SIG-M5 treated with dmso at 0.1 percent for 504 hours (cell line): ENCODE data around the gene ZMYND11.
"Not testable (repeated sequence)": the region's sequence is repeated elsewhere in the genome, so short reads cannot be mapped to it uniquely, and the experiment has no call there.

Source experiments
- DNase-seq: peaks from one replicate; lab custom pipeline; 2025; ENCODE audit not compliant: unreplicated experiment; lab: John Stamatoyannopoulos, UW

ZMYND11 gene

DNA sequence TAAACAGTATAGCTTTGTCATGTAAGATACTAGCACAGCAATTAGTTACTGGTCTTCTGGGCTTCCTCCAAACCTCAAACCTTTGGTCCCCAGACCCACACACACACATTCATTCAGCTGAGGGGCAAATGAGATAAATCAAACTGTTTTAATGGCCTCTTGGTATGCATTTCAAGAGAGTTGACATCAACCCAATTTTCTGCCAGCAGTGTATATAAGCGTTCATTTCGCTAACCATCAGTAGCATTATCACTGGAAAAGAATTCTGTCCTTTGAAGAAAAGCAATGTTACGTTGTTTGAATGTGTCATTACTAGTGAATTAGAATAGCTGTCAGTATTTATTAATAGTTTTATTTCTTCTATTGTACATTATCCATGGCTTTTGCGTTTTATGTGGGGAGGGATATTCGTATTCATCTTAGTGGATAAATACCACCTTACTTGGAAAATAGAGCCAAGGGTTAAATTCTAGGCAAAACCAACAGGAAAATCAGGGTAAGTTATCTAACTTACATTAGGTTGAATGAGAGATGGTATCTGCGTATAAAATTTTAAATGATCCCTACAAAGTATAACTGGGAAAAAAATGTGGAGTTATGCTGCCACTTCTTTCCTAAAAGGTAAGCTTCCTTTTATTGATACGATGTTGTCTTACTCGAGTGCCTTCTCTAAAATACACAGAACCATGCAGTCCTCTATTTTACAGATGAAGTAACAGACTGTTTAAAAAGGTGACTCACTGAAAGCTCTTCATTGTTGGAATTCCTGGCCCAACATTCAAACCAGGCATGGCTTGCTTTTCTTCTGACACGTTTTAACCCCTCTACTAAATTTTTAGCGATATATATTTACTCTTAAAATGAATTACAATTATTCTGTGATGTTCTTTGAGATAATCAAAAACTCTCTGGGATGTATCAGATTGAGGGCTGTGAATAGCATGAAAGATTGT lies 2.0 kb upstream of the ZMYND11 start:
- DNase-seq = peak; percentile 16

DNA sequence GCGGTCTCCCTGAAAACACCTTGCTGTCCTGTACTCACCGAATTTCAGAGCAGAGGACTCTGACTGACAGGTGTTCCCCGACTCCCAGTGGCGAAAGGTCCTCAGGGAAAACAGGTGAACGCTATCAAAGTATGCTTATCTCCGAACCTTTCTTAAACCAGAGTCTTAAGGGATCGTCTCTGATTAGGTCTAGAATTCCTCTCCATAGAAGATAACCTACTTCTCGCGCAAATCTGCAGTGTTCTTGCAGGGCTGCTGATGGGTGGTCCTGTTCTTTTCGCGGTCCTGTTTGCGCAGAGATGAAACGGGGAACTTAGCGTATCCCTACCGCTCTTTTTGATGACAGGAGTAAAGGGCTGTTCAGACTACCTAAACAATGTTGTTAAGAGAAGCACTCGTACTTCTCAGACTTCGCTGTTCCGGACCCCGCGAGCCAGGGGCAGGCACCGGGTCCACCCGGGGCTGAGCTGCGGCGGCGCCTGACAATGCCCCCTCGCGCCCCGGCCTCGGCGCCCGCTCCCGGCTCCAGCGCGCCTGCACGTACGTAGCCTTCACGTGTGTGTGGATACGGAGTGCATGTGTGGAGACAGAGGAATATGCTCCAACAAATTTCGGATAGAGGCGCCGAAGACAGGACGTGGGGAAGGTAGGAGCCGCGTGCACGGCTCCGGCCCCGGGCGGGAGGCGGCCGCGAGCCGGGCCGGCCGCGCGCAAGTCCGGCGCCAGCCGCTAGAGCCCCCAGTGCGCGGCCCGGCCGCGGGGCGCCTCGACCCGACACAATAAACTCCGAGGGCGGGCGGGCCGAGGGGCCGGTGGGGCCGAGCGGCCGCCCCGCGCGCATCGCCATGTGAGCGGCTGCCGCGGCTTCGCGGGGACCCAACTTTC lies 766 bp upstream of the ZMYND11 start:
- DNase-seq = peak; percentile 24

DNA sequence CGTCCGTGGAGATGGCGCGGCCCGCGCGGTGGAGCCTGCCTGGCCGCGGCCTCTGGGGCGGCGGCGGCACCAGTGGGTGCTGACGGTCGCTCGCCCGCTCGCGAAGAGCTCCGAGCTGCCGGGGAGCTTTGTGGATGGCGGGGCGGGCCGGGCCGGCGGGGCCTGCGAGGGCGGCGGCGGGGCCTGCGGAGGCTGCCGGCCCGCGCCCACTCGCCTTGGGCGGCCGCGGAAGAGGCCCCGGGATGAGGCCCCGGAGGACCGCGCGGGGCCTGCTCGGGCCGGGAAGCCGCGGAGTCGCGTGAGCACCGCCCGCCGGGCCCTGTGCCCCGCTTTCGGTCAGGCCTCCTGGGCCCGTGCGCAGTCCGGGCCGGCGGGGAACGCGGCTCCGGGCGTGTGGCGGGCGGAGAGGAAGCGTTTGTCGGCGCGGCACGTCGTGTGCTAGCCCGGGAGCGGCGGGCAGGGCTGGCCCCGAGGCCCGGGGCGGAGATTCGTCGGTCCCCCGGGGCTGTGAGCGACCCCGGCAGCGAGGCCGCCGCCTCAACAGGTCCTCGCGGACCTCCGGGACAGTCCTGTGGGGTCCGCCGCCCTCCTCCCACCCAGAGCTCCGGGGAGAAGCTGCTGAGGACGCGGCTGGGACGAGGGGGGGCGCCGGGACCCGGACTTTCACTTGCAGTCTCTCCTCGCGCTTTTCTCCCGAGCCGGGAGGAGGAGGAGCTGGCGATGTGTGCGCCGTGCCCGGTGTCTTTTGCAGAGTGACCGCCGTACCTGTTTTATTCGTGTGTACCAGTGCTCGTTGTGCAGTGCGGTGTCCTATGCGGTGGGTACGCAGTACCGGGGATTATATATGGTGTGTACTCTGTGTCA lies 578 bp downstream of the ZMYND11 start:
- peak; percentile 24 for DNase-seq

DNA sequence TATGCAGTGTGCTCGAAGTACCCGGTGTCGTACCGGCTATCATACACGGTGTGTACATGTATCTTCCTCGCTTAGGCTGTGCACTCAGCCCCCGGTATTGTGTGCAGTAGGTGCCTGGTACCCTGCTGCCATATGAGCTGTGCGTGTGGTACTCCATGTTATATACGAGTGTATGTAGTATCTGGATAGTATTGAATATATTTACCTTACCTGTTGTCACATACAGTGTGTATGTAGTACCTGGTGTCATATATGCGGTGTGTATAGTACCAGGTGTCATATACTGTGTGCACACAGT lies 1.2 kb downstream of the ZMYND11 start:
- DNase-seq = no peak

DNA sequence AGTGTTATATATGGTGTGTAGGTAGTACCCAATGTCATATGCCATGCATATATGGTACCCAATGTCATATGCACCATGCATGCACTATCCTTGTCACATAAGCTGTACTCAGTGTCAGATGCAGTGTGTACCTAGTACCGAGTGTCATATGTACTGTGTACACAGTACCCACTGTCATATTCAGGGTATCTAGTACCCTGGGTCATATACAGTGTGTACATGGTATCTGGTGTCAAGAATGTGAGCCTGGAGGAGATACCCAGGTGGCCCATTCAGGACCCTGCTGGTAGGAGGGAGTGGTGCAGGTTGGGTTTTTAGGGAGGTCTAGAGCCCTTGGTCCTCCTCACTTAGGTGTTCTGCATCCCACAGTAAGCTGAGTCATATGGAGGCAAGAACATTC lies 1.8 kb downstream of the ZMYND11 start:
- DNase-seq = no peak

DNA sequence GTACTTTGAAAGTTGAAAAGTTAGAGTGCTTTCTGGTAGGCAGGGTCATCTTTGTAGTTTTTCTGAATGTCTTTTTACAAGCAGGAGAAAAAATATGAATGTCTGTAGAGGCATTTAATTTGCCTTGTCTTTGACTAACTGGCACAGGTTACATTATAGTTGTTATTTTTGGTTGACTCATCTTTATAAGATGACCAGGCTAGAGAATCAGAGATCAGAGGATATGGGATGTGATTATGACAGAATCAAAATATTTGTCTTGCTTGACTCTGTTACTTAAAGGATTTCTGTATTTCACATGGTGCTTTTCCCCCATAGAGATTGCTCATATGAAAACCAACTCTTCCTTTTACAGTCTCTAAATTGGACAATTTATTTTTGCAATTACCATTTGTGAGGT lies 2.4 kb downstream of the ZMYND11 start:
- no peak for DNase-seq

DNA sequence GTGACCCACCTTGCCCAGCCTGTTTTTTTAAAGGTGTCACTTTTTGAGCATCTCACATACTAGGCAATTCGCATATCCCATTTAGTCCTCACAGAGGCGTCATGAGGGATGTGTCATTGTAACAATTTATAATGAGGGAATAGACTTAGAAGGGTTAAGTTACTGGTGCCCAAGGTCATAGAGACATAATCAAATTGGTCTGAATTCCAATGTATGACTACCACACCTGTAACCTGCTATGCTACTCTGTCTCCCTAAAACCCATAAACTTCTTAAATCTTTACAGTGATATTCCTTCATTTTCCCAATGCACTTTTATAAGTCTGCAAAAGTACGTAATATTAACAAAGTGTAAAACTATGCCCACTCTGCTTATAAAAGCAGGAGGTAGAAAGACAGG lies 7.1 kb downstream of the ZMYND11 start:
- no peak for DNase-seq

DNA sequence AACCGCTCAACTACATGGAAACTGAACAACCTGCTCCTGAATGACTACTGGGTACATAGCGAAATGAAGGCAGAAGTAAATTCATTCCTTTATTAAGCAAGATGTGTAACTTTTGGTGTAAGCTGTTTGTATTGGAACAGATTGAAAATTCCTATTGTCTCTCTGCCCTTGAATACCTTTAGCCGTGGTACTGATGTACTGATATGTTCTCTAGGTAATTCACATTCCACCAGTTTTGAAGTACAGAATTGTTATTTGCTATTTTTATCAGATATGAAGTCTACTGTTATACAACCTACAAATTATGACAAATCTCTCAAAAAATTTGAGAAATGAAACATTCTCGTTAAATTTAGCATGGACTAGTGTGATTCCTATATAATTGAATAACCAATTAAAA lies 17.7 kb downstream of the ZMYND11 start:
- no peak for DNase-seq

DNA sequence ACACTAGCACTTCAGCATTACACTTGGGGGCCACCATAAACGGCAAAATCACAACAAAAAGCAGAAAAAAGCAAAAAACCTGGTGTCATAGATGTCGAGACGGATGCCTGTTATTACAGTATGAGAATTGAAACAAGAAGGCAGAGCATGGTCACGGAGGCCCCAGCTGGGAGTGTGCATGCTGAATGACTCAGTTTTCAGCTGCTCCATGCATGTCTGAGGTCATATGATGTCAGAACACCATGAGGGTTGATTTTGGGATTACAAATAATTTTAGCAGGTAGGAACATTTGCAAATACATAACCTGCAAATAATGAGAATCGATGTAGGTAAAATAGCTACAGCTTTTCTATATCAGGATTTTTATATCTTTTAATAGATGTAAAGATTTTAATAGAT lies 19.1 kb downstream of the ZMYND11 start:
- no peak for DNase-seq

DNA sequence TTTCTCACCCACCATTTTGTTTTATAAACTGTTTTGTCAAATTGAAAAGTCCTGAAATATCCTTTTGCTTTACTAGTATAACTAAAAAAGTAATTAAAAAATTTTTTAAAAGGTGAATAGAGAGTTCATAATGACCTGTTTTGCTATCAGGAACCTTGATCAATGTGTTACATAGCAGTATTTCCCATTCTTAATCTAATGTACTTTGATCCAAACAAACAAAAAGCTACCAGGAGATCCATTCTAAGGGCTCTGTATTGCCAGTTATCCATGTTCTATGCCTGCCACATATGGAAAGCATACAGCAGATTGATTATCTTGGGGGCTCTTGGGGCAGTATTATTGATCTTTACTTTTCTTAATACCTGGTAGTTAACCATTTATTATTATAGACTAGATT lies 32.1 kb downstream of the ZMYND11 start:
- no peak for DNase-seq

DNA sequence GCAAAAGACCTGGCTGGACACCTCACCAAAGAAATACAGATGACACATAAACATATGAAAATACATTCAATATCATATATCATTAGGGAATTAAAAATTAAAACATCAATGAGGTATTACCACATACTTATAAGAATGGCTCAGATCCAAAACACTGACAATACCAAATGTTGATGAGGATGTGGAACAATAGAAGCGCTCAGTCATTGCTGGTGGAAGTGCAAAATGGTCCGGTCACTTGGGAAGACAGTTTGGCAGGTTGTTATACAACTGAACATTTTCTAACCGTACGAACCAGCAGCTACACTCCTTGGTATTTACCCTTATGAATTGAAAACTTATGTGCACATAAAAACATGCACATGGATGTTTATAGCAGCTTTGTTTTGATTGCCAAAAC lies 38.5 kb downstream of the ZMYND11 start:
- DNase-seq = no peak

DNA sequence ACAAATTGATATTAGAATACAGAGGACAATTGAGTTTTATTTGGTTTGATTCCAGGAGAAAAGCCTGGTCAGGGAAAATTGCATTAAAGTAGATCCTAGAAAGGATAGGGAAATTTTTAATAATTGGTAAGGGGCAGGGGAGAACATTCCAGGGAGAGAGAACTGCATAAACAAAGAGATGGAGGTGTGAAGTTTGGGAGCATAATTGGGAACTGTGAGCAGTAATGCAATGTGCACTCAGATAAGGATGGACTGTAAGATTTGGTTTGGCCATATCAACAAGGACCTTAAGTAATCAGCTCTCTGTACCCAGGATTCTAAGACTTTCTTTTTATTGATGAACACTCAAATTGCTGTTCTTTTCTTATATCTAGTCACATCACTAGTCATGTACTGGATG lies 41.4 kb downstream of the ZMYND11 start:
- DNase-seq = no peak

DNA sequence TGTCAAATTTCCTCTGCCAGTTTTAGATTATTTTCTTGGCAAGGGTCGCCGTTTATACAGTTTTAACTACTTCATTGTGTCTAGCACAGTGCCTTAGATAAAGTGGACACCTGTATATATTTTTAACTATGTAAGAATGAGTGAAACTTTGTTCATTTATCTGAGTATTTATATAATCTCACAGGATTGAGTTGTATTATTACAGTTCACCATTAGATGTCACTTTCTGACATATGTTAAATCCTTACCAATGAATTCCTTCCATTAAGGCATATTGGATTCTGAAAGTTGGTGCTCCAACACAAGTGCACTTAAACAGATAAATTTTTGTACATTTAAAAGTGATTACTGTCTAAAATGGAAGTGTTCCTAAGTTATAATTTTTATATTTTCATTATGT lies 43.0 kb downstream of the ZMYND11 start:
- DNase-seq = peak; percentile 21

DNA sequence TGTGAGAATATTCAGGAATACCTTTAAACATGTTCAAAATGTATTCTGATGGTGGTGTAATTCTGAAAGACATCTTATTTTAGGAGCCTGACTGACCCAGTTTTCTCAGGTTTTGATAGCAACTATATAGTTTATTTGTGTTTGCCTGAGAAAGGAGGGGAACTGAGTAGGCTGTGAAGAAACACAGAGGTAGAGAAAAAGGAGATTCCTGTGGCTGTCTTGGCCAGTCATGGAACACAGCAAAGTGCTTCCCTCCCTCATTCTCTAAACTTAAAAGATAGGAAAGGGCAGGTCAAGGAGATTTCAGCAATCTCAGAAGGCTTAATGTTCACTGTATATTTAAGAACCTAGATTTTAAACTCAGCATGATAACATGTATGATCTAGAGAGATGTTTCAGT lies 43.5 kb downstream of the ZMYND11 start:
- no peak for DNase-seq

DNA sequence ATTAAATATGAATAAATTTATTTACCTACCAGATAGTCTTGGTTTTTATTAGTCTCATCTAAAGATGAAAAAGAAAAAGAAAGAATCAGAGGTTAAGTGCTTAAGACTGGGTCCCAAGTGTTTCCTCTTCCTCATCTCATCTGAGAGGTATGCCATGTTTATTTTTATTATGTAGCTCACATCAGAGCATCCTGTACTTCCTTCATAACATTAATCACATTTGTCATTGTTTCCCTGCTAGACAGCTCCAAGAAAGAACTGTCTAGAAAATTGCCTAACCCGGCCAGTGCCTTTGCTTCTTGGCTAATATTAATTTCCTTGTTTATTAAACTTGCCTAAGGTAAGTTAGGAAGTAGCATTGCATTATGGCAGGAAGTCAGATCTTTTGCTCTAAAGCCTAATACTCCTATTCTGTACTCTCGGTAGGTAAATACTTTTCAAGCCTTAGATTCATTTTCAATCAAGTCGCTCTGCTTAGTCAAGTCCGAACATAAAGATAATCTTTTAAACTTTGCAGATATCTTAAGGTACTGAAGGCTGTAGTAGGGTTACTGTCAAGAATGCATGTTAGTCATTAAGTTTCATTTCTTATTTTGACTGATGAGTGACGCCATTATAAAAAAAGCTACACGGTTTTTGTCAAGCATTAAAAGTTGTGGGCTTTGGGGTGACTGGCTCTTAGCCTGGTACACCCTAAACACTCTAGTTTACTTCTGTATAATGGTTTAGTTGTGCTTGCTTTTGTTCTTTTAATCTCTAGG lies 47.4 kb downstream of the ZMYND11 start:
- no peak for DNase-seq

DNA sequence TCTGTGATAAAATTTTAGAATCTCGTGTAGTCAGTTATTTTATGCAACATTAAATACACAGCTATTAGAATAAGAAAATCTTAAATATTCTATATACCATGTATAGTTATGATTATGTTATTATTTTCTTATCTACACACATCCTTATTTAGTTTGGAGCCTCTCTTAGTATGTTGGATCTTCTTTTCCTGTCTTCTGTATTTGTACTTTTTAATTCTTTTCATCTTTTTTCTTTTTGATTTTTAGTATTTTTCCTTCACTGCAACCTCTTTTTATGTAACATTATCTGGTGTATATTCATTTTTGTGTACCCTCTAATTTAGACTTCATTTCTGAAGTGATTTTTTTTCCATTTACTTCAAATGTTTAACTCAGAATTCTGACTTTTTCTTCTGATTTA lies 48.9 kb downstream of the ZMYND11 start:
- no peak for DNase-seq

DNA sequence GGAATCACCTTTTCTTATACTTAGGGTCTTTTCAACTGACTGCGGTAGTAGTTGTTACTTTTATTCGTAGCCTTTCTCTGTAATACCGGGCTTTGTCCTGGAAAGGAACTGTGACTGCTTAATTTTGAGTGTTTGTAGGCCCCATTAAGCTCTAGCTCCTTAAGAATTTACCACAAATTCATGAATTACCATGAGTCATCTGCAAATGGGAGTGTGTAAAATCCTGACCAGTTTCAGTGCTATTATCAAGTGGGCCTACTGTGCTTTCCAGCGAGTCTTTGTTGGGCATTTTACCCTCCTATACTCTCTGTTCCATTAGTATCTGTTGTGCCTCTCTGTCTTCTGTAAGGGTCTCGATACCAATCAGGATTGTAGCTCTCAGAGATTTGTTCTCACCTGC lies 49.7 kb downstream of the ZMYND11 start:
- no peak for DNase-seq

DNA sequence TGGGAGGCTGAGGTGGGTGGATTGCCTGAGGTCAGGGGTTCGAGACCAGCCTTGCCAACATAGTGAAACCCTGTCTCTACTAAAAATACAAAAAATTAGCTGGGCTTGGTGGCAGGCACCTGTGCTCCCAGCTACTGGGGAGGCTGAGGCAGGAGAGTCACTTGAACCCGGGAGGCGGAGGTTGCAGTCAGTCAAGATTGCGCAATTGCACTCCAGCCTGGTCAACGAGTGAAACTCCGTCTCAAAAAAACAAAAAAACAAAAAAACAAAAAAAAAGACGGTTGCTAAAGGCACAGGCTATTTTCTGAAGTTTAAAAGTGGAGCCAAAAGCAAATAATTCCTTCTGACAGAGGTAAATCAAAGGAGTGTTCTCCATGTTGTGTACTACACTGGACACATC lies 50.3 kb downstream of the ZMYND11 start:
- DNase-seq = not testable (repeated sequence)

DNA sequence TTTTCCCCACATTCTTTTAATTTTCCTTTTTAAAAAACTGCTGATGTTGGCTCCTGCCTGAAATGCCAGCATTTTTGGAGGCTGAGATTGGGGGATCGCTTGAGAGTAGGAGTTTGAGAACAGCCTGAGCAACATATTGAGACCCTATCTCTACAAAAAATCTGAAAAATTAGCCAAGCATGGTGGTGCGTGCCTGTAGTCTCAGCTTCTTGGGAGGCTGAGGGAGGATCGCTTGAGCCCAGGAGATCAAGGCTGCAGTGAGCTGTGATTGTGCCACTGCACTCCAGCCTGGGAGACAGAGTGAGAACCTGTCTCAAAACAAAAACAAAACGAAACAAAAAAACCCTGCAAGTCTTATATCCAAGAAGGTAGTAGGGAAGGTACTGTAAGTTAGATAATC lies 51.7 kb downstream of the ZMYND11 start:
- DNase-seq = no peak

DNA sequence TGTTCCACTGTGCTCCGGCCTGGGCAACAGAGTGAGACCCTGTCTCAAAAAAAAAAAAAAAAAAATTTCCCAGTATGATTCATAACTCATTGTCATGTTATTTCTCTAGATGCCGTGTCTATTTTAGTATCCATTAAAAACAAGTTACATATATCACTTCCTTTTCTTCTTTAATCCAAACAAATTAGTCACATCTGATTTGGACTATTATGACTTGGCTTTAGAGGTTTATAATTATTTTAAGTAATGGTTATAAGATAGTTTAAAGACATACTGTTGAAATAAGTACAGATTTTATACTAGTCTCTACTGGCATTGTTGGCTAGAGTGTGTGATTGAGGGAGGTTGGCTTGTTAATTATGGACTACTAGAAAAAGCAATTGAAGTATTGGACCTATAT lies 53.3 kb downstream of the ZMYND11 start:
- DNase-seq = no peak

DNA sequence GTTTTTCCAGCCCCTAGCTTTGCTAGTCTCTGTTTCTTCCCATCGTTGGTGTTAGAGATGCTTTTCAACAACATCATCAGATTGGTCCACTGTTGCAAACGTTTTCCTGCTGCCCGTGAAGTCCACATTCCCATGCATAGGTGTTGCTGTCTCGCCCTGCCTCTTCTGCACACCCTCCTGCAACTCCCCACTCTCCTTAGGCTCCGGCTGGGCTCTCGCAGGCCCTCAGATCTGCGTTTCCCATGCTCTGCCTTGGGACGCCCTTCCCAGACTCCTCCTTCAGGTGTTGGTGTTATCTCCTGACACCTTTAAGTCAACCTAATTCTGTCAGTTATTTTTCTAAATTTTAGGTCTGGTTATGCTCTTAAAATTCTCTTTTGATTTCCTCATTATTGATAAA lies 55.0 kb downstream of the ZMYND11 start:
- DNase-seq = no peak
